HepG2 (cell line): Measurements from ENCODE around the gene SND1. TPM values are rescaled to one million over a fixed set of nuclear protein-coding genes. Genes with fewer than 3 reads are reported as not detected.

ENCODE experiments used
- ATAC-seq: fragments of 200-7000 bp; cut with Tn5 transposase; 3 replicates; pipeline ENCODE4 v1.9.1; 2020; ENCODE audit warnings: mild to moderate bottlenecking, moderate library complexity
- BruUV-seq: library from RNA; stranded (reverse); fragments of 400-500 nt; replicated peaks from 2 replicates; lab custom pipeline; 2021; lab: Mats Ljungman, UMichigan
- CTCF ChIA-PET: fragments of 300-600 bp; formaldehyde crosslinking; extraction: SDS; loops from one replicate; lab custom pipeline; 2021; ENCODE audit warnings: low total read pairs, inconsistent platforms, low intra/inter-chr PET ratio; lab: Yijun Ruan, JAX
- POLR2A ChIA-PET: fragments of 350-600 bp; sonication (Branson Sonifier 250); formaldehyde crosslinking; loops from one replicate; lab custom pipeline; 2020; ENCODE audit warnings: antibody characterized with exemption, inconsistent platforms; lab: Yijun Ruan, JAX
- DNase-seq: peaks from one replicate; pipeline ENCODE4 v3.0.0-alpha.2; 2015; ENCODE audit warnings: low spot score
- FAIRE-seq: peaks from 3 replicates; lab custom pipeline; 2011; peaks lifted over from hg19 to GRCh38; lab: Jason Lieb, UNC
- H2AFZ ChIP-seq: one replicate; pipeline ENCODE4 v1.6.1; 2011; ENCODE audit warnings: low read length, inconsistent platforms
- H3K27ac ChIP-seq: fragments of 300-600 bp; 3 replicates; pipeline ENCODE4 v1.8.0; 2011; ENCODE audit warnings: mixed run types, mild to moderate bottlenecking, mixed read lengths, low read length, inconsistent platforms; ENCODE audit not compliant: insufficient read depth; ENCODE audit errors: extremely low read length
- H3K27me3 ChIP-seq, 2 experiments: fragments of 200-600 bp in 1 of 2; 2 replicates in 1 of 2; 3 replicates in 1 of 2; pipeline versions ENCODE4 v1.6.0 to v1.8.0; 2011; ENCODE audit warnings: low read length in 2 of 2, mild to moderate bottlenecking in 2 of 2, moderate library complexity in 2 of 2, inconsistent platforms in 1 of 2; ENCODE audit not compliant: insufficient read depth in 2 of 2, control insufficient read depth in 1 of 2
- H3K36me3 ChIP-seq, 2 experiments: fragments of 200-600 bp in 1 of 2; replicated peaks in 1 of 2; 2 replicates in 1 of 2; 3 replicates in 1 of 2; pipeline versions ENCODE4 v1.5.1 to v1.8.0; 2011; ENCODE audit warnings: low read length in 2 of 2, inconsistent platforms in 1 of 2; ENCODE audit not compliant: insufficient read depth in 2 of 2, control insufficient read depth in 1 of 2
- H3K4me1 ChIP-seq: 2 replicates; pipeline ENCODE4 v1.5.1; 2012; ENCODE audit warnings: low read length, inconsistent platforms; ENCODE audit not compliant: insufficient read depth
- H3K4me2 ChIP-seq: 2 replicates; pipeline ENCODE4 v1.6.0; 2011; ENCODE audit warnings: low read depth, low read length, inconsistent platforms
- H3K4me3 ChIP-seq, 3 experiments: fragments of 200-600 bp in 1 of 3; sonication (generic), shearing (Covaris generic) in 1 of 3; replicated peaks in 1 of 3; 2 replicates each; pipeline ENCODE4 v1.5.1; 2011 to 2016; ENCODE audit warnings: low read length in 3 of 3, inconsistent platforms in 2 of 3, low read depth in 2 of 3, mild to moderate bottlenecking in 2 of 3, control low read depth in 1 of 3, mixed read lengths in 1 of 3; ENCODE audit not compliant: insufficient read depth in 1 of 3
- H3K79me2 ChIP-seq: one replicate; pipeline ENCODE4 v1.6.1; 2011; ENCODE audit warnings: low read length, inconsistent platforms; ENCODE audit not compliant: insufficient read depth
- H3K9ac ChIP-seq: 2 replicates; pipeline ENCODE4 v1.6.0; 2011; ENCODE audit warnings: mild to moderate bottlenecking, low read depth, low read length, inconsistent platforms; ENCODE audit not compliant: insufficient read depth
- H3K9me3 ChIP-seq: 2 replicates; pipeline ENCODE4 v1.5.1; 2012; ENCODE audit warnings: mild to moderate bottlenecking, low read length
- H4K20me1 ChIP-seq: 2 replicates; pipeline ENCODE4 v1.6.0; 2011; ENCODE audit warnings: inconsistent platforms, mild to moderate bottlenecking, low read length, moderate library complexity; ENCODE audit not compliant: insufficient read depth
- HOXA9 ChIP-seq: sonication (generic); formaldehyde crosslinking; IDR thresholded peaks from 2 replicates; pipeline ENCODE4 v1.8.1; 2022; ENCODE audit warnings: missing genetic modification reagents, mild to moderate bottlenecking, moderate library complexity, borderline replicate concordance
- KAT2B ChIP-seq: fragments of 150-350 bp; IDR thresholded peaks from 2 replicates; pipeline ENCODE4 v1.6.1; 2014; ENCODE audit warnings: low read depth, low read length, borderline replicate concordance
- KDM4B ChIP-seq: sonication (generic); formaldehyde crosslinking; IDR thresholded peaks from 2 replicates; pipeline ENCODE4 v1.4.0; 2020; ENCODE audit warnings: missing genetic modification reagents
- MED13 ChIP-seq: sonication (generic); formaldehyde crosslinking; IDR thresholded peaks from 2 replicates; pipeline ENCODE4 v1.5.0; 2020; ENCODE audit warnings: missing genetic modification reagents
- REL ChIP-seq: sonication (generic); formaldehyde crosslinking; conservative IDR thresholded peaks from 2 replicates; pipeline ENCODE4 v1.8.0; 2022; ENCODE audit warnings: mild to moderate bottlenecking, missing genetic modification reagents, moderate library complexity
- RFX1 ChIP-seq: fragments of 450-650 bp; IDR thresholded peaks from 2 replicates; pipeline ENCODE4 v1.6.1; 2017
- RFXAP ChIP-seq: sonication (generic); formaldehyde crosslinking; IDR thresholded peaks from 2 replicates; pipeline ENCODE4 v1.4.0; 2020; ENCODE audit warnings: missing genetic modification reagents, borderline replicate concordance
- ZNF317 ChIP-seq: sonication (generic); formaldehyde crosslinking; IDR thresholded peaks from 2 replicates; pipeline ENCODE4 v1.5.0; 2020; ENCODE audit warnings: mild to moderate bottlenecking, missing genetic modification reagents
- ZNF430 ChIP-seq: sonication (generic); formaldehyde crosslinking; IDR thresholded peaks from 2 replicates; pipeline ENCODE4 v1.9.0; 2021; ENCODE audit warnings: mild to moderate bottlenecking, missing genetic modification reagents
- ZNF749 ChIP-seq: sonication (generic); formaldehyde crosslinking; IDR thresholded peaks from 2 replicates; pipeline ENCODE4 v1.8.0; 2022; ENCODE audit warnings: mild to moderate bottlenecking, missing genetic modification reagents, moderate library complexity, borderline replicate concordance
- whole genome bisulfite sequencing: methylation state at CpG from one replicate; pipeline ENCODE4 v1.1.6; 2017; ENCODE audit warnings: low lambda C conversion rate; 5-methylcytosine and 5-hydroxymethylcytosine counted together
- in situ Hi-C: cut with HindIII; loops from 2 replicates; pipeline ENCODE4 v1.10.0; 2017; ENCODE audit warnings: low pct_unique_long_range_greater_than_20kb; ENCODE audit not compliant: extremely low pct_ligation_motif_present
- intact Hi-C: fragments of 100-400 bp; cut with micrococcal nuclease; formaldehyde crosslinking; loops from one replicate; pipeline ENCODE4 v1.10.0; 2022; ENCODE audit not compliant: unreplicated experiment
- polyA plus RNA-seq, 8 experiments: library from polyadenylated mRNA; depleted of rRNA in 3 of 8; stranded (reverse) in 7 of 8; unstranded in 1 of 8; fragments of >200 nt; fragmentation: Illumina TruSeq in 4 of 8; extraction: Trizol in 4 of 8; gene quantifications; 2 replicates each; pipeline versions ENCODE4 v1.2.1 to v1.2.3, GENCODE V29; 2011 to 2016; ENCODE audit warnings: low read depth in 4 of 8, missing spikeins in 1 of 8, mixed read lengths in 1 of 8; ENCODE audit not compliant: insufficient read depth in 1 of 8
- total RNA-seq, 5 experiments: library from RNA; depleted of rRNA; stranded (reverse); fragments of >200 nt; fragmentation: Illumina TruSeq; extraction: Trizol; gene quantifications; 2 replicates each; pipeline ENCODE4 v1.2.3, GENCODE V29; 2016; ENCODE audit warnings: low read depth in 1 of 5
- TF ChIP-seq, protein P1 (sequence below): sonication (generic); formaldehyde crosslinking; conservative IDR thresholded peaks from 2 replicates; pipeline ENCODE4 v1.4.0; 2020; ENCODE audit warnings: mild to moderate bottlenecking, missing genetic modification reagents, moderate library complexity
- TF ChIP-seq, protein P2 (sequence below): sonication (generic); formaldehyde crosslinking; IDR thresholded peaks from 2 replicates; pipeline ENCODE4 v1.8.1; 2022; ENCODE audit warnings: mild to moderate bottlenecking, missing genetic modification reagents

The SND1 gene
- total and polyA plus RNA-seq, 2 of the 13 experiments (the other 11 are each of a cell fraction or from before 2014, with no cell fraction given) = 110 to 182 TPM

DNA sequence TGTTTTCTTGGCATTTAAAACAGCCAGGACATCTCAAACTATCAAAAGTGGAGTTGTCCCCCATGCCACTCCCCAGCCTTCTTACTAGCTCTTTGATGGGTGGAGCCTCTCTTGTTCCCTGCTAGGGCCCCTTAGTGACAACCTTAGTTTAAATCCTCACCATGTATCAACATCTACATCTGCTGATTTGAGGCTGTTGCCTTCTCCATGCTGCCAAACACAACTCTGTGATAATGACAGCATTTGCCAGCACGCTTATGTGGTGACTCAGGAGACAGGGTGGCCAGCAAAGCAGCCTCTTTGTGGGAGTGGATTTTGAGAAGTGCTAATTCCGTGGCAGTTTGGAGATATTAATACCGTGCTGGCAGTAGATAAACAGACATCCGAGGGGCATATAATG lies 233.8 kb downstream of the SND1 start:
- ChIA-PET POLR2A (no interaction called here), CTCF (no interaction called here)
- ATAC-seq = no peak
- H3K4me1 ChIP-seq = peaks cover 7% of the 10 kb centered on the region; the same call in 1 of the 2 replicates
- H2AFZ ChIP-seq = no peak overlapping the region
- in situ Hi-C loops = no loop called here
- H3K27ac ChIP-seq = no peak overlapping the region
- H3K27me3 ChIP-seq = no peaks in the 10 kb centered on the region
- 98% methylated on average over 4 of the region's 4 CpGs for WGBS
- FAIRE-seq = no peak
- no peak for DNase-seq
- BruUV-seq = no TSS peak
- H3K36me3 ChIP-seq = peaks cover 17 to 61% of the 10 kb centered on the region in 2 experiments
- no peak overlapping the region for H3K4me2 ChIP-seq
- intact Hi-C loops = no loop called here
- no peak overlapping the region for H3K4me3 ChIP-seq
- no peak overlapping the region for H3K9ac ChIP-seq
- 0 out of 2 replicates have a peak, but pooled peaks cover 7% of the 10 kb centered on the region for H4K20me1 ChIP-seq
- H3K79me2 ChIP-seq = no peaks in the 10 kb centered on the region
- no peaks in the 10 kb centered on the region for H3K9me3 ChIP-seq
- TF ChIP-seq ZNF430 (CRISPR knock-in tag) (no peak), HOXA9 (CRISPR knock-in tag) (no peak), REL (CRISPR knock-in tag) (no peak), ZNF317 (no peak), ZNF749 (CRISPR knock-in tag) (no peak), RFX1 (no peak), MED13 (CRISPR knock-in tag) (no peak), KDM4B (CRISPR knock-in tag) (no peak), RFXAP (CRISPR knock-in tag) (no peak), KAT2B (no peak)
- TF ChIP-seq, protein P1, sequence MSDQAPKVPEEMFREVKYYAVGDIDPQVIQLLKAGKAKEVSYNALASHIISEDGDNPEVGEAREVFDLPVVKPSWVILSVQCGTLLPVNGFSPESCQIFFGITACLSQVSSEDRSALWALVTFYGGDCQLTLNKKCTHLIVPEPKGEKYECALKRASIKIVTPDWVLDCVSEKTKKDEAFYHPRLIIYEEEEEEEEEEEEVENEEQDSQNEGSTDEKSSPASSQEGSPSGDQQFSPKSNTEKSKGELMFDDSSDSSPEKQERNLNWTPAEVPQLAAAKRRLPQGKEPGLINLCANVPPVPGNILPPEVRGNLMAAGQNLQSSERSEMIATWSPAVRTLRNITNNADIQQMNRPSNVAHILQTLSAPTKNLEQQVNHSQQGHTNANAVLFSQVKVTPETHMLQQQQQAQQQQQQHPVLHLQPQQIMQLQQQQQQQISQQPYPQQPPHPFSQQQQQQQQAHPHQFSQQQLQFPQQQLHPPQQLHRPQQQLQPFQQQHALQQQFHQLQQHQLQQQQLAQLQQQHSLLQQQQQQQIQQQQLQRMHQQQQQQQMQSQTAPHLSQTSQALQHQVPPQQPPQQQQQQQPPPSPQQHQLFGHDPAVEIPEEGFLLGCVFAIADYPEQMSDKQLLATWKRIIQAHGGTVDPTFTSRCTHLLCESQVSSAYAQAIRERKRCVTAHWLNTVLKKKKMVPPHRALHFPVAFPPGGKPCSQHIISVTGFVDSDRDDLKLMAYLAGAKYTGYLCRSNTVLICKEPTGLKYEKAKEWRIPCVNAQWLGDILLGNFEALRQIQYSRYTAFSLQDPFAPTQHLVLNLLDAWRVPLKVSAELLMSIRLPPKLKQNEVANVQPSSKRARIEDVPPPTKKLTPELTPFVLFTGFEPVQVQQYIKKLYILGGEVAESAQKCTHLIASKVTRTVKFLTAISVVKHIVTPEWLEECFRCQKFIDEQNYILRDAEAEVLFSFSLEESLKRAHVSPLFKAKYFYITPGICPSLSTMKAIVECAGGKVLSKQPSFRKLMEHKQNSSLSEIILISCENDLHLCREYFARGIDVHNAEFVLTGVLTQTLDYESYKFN (CRISPR knock-in tag) = no peak
- TF ChIP-seq, protein P2, sequence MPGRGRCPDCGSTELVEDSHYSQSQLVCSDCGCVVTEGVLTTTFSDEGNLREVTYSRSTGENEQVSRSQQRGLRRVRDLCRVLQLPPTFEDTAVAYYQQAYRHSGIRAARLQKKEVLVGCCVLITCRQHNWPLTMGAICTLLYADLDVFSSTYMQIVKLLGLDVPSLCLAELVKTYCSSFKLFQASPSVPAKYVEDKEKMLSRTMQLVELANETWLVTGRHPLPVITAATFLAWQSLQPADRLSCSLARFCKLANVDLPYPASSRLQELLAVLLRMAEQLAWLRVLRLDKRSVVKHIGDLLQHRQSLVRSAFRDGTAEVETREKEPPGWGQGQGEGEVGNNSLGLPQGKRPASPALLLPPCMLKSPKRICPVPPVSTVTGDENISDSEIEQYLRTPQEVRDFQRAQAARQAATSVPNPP (CRISPR knock-in tag) = no peak
